Sigmoid colon (tissue), 7 donors: Measurements from ENCODE around the gene B4GALT6. TPM values are rescaled to one million over a fixed set of nuclear protein-coding genes. Genes with fewer than 3 reads are reported as not detected.

ENCODE experiments used
- DNase-seq: peaks from one replicate; pipeline ENCODE4 v3.0.0-alpha.2; 2019
- H3K27ac ChIP-seq, 4 donors: fragments of 200-600 bp; sonication (generic); one replicate each; pipeline ENCODE4 v1.5.1; 2016 to 2019; ENCODE audit warnings: mild to moderate bottlenecking in 1 of 4
- H3K27me3 ChIP-seq, 3 donors: fragments of 200-600 bp; sonication (generic); one replicate each; pipeline ENCODE4 v1.5.1; 2019; ENCODE audit warnings: mild to moderate bottlenecking in 1 of 3
- H3K36me3 ChIP-seq, 4 donors: fragments of 200-600 bp; sonication (generic); one replicate each; pipeline ENCODE4 v1.5.1; 2016 to 2019
- H3K4me1 ChIP-seq, 4 donors: fragments of 200-600 bp; sonication (generic); one replicate each; pipeline ENCODE4 v1.5.1; 2017 to 2019
- H3K4me3 ChIP-seq, 4 donors: fragments of 200-600 bp; sonication (generic); one replicate each; pipeline ENCODE4 v1.5.1; 2017 to 2019; ENCODE audit warnings: mild to moderate bottlenecking in 2 of 4, moderate library complexity in 1 of 4
- H3K9me3 ChIP-seq, 4 donors: fragments of 200-600 bp in 3 of 4; sonication (generic) in 3 of 4; one replicate each; pipeline versions ENCODE4 v1.5.1 to v1.6.1; 2013 to 2019
- EP300 ChIP-seq, 4 donors: sonication (generic); formaldehyde crosslinking; IDR thresholded peaks; one replicate each; pipeline ENCODE4 v1.6.1; 2017; ENCODE audit warnings: antibody characterized with exemption in 4 of 4
- POLR2A ChIP-seq, 2 donors: fragments of 450-650 bp; IDR thresholded peaks; one replicate each; pipeline ENCODE4 v1.6.1; 2016; ENCODE audit warnings: antibody characterized with exemption in 2 of 2, mild to moderate bottlenecking in 2 of 2, moderate library complexity in 2 of 2
- POLR2AphosphoS5 ChIP-seq, 4 donors: sonication (generic); formaldehyde crosslinking; IDR thresholded peaks; one replicate each; pipeline ENCODE4 v1.6.1; 2017; ENCODE audit warnings: antibody characterized with exemption in 4 of 4
- WGBS, 2 donors: extraction: QIAGEN DNeasy Blood & Tissue Kit; methylation state at CpG; one replicate each; pipeline ENCODE4 v1.1.7; 2013; 5-methylcytosine and 5-hydroxymethylcytosine counted together
- intact Hi-C: fragments of 100-400 bp; cut with DNase I; formaldehyde crosslinking; loops from one replicate; pipeline ENCODE4 v1.15.1; 2023
- polyA plus RNA-seq, 3 donors: library from polyadenylated mRNA; stranded (reverse); fragments of 200-250 nt; gene quantifications; one replicate each; pipeline ENCODE4 v1.2.3, GENCODE V29; 2013
- total RNA-seq, 4 donors: library from RNA; depleted of rRNA; stranded (reverse); fragments of >200 nt; gene quantifications; one replicate each; pipeline ENCODE4 v1.1.0, GENCODE V29; 2016
- TF ChIP-seq, protein P1 (sequence below), 4 experiments: fragments of 450-650 bp in 3 of 4; fragments of 200-600 bp in 1 of 4; IDR thresholded peaks; one replicate each; pipeline ENCODE4 v1.5.1; 2016 to 2019; ENCODE audit warnings: antibody characterized with exemption in 4 of 4, mild to moderate bottlenecking in 3 of 4, moderate library complexity in 2 of 4
- donor health status: healthy with polysubstance abuse.
- donor health status: Bipolar disorder and iron deficiency.
- donor health status: healthy.

Gene B4GALT6
- total and polyA plus RNA-seq, 7 donors, result 1.2 to 7.8 (median 4.7) TPM; not detected in 1

DNA sequence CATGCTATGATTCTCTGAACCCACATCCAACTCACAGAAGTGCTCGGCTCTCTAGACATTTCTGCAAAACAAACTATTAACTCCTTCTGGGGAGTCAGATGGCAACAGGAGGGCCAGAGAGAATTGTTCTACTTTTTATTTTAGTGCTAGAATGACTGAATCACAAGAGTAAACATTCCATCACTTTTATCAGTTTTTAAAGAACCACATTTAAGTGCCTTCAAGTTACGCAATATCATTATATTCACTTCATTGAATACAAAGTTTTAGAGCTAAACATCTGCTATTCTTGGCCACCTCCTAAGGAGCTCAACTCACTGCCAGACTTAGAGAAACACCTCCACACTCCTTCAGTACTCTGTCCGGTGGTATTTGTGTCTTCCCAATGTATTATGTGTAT, 22.4 kb downstream of the B4GALT6 start:
- DNase-seq, result no peak
- TF ChIP-seq POLR2AphosphoS5 (IDR thresholded peaks at IDR 0.05) (no peak), EP300 (IDR thresholded peaks at IDR 0.05) (no peak), POLR2A (IDR thresholded peaks at IDR 0.05) (no peak)
- TF ChIP-seq, protein P1, sequence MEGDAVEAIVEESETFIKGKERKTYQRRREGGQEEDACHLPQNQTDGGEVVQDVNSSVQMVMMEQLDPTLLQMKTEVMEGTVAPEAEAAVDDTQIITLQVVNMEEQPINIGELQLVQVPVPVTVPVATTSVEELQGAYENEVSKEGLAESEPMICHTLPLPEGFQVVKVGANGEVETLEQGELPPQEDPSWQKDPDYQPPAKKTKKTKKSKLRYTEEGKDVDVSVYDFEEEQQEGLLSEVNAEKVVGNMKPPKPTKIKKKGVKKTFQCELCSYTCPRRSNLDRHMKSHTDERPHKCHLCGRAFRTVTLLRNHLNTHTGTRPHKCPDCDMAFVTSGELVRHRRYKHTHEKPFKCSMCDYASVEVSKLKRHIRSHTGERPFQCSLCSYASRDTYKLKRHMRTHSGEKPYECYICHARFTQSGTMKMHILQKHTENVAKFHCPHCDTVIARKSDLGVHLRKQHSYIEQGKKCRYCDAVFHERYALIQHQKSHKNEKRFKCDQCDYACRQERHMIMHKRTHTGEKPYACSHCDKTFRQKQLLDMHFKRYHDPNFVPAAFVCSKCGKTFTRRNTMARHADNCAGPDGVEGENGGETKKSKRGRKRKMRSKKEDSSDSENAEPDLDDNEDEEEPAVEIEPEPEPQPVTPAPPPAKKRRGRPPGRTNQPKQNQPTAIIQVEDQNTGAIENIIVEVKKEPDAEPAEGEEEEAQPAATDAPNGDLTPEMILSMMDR (IDR thresholded peaks at IDR 0.05), result no peak
- Histone ChIP-seq H3K27me3 (no peaks in the 10 kb centered on the region), H3K4me3 (no peak overlapping the region), H3K4me1 (no peaks in the 10 kb centered on the region), H3K36me3 (no peaks in the 10 kb centered on the region), H3K9me3 (no peaks in the 10 kb centered on the region), H3K27ac (no peak overlapping the region)
- WGBS, 2 donors, result 70 to 91% methylated on average over 3 of the region's 3 CpGs
- intact Hi-C loops, result no loop called here

DNA sequence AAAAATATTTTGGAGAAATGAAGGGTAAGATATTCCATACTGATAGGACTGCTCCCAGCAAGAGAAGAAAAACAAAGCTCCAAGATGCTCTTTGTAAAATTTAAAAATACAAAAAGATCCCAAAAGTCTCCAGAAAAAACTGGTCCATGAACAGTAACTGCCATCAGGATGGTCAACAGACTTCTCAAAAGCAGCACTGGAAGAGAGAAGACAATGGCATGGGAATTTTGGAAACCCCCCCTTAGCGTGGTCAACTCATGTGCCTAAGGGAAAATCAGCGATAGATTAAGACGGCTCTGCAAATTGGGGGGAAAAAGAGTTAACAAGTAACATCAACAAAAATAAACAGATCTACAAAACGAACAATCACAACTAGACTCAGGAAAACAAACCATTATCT, 23.6 kb downstream of the B4GALT6 start:
- H3K4me1 ChIP-seq, result no peaks in the 10 kb centered on the region
- WGBS, 2 donors, result 95 to 97% methylated on average over 4 of the region's 4 CpGs
- TF ChIP-seq POLR2AphosphoS5 (IDR thresholded peaks at IDR 0.05) (no peak), POLR2A (IDR thresholded peaks at IDR 0.05) (no peak), EP300 (IDR thresholded peaks at IDR 0.05) (no peak)
- TF ChIP-seq, protein P1 (IDR thresholded peaks at IDR 0.05), result no peak
- H3K27me3 ChIP-seq, result no peaks in the 10 kb centered on the region
- H3K4me3 ChIP-seq, result no peak overlapping the region
- intact Hi-C loops, result no loop called here
- DNase-seq, result no peak
- H3K9me3 ChIP-seq, result no peaks in the 10 kb centered on the region
- no peaks in the 10 kb centered on the region for H3K36me3 ChIP-seq
- no peak overlapping the region for H3K27ac ChIP-seq

DNA sequence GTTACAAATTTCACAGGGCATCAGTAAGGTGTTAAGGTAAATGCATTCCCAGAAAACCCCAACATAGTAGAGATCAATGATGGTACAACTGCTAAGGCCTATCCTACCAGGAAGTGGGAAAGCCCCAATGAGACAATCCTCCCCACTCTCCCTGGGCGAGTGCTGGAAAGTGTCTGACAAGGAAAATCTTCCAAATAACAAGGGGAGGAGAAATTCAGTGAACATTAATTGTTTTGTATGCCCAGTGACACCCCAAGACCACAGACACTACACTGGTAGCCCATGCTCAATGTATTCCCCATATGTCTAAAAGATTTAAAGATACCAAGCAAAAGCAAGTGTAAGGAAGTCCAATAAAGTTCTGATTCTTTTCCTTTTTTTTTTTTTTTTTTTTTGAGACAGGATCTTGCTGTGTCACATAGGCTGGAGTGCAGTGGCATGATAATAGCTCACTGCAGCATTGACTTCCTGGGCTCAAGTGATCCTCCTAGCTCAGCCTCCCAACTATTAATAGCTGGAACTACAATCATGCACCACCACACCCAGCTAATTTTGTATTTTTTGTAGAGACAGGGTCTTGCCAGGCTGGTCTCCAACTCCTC, 24.7 kb downstream of the B4GALT6 start:
- Histone ChIP-seq H3K36me3 (no peaks in the 10 kb centered on the region), H3K4me1 (no peaks in the 10 kb centered on the region), H3K4me3 (no peak overlapping the region), H3K27ac (no peak overlapping the region), H3K9me3 (no peaks in the 10 kb centered on the region), H3K27me3 (no peaks in the 10 kb centered on the region)
- intact Hi-C loops, result no loop called here
- 60 to 90% methylated on average over 1 of the region's 1 CpG for WGBS, 2 donors
- no peak for TF ChIP-seq POLR2A (IDR thresholded peaks at IDR 0.05)
- no peak for TF ChIP-seq POLR2AphosphoS5 (IDR thresholded peaks at IDR 0.05)
- TF ChIP-seq EP300 (IDR thresholded peaks at IDR 0.05), result no peak
- TF ChIP-seq, protein P1 (IDR thresholded peaks at IDR 0.05), result no peak
- DNase-seq, result no peak

DNA sequence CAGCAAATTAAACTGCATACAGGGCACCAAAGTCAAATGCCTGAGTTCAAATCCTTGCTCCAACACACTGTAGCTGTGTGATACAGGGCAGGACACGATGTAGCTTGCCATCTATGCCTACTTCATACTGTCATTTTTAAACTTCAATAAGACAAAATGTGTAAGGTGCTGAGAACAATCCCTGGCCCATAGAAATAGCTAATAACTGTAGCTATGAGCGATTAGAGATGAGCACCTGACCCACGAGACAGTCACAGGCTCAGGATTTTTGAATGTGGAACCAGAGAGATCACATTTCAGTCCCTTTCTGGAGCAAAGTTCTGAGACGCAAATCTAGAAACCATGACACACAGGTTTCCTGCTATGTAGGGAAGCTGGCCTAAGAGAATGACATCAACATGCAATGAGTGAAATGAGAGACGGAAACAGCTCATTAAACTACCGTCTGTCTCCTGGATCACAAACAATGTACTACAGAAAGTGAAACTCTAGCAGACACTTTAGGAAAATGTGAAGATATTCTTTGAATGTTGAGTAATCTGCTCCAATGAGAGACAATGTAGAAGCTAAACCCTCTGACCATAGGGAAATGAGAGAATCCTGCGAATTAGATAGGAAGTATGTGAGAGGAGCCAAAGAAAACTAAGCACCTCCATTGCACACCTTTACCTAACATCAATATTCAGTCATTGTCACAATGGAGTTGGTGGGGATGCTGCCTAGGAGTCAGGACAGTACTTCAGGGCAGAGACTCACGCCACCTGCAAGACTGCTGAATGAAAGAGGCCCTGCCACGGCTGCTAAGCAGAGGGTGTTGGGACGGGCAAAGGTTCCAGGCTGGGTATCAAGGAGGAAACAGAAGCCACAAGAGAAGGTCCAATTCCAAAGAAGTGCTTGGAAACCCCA, 25.5 kb downstream of the B4GALT6 start:
- Histone ChIP-seq H3K9me3 (no peaks in the 10 kb centered on the region), H3K36me3 (no peaks in the 10 kb centered on the region), H3K4me3 (no peak overlapping the region), H3K27me3 (no peaks in the 10 kb centered on the region), H3K4me1 (no peaks in the 10 kb centered on the region), H3K27ac (peak overlapping the region in 1 of 4 donors; percentile 4)
- DNase-seq, result no peak
- intact Hi-C loops, result no loop called here
- TF ChIP-seq POLR2A (IDR thresholded peaks at IDR 0.05), result no peak
- TF ChIP-seq, protein P1 (IDR thresholded peaks at IDR 0.05), result no peak
- TF ChIP-seq POLR2AphosphoS5 (IDR thresholded peaks at IDR 0.05), result no peak
- TF ChIP-seq EP300 (IDR thresholded peaks at IDR 0.05), result no peak
- WGBS, 2 donors, result 40 to 51% methylated on average over 10 of the region's 10 CpGs
